GM12891 (cell line): ENCODE data around the gene FAM163B.

ENCODE experiments used
- POLR2A ChIP-seq: IDR thresholded peaks from 2 replicates; pipeline ENCODE4 v1.6.1; 2011; ENCODE audit warnings: low read depth, low read length, control low read depth
- SPI1 ChIP-seq: IDR thresholded peaks from 2 replicates; pipeline ENCODE4 v1.6.1; 2011; ENCODE audit warnings: low read depth, low read length, control low read depth
- TAF1 ChIP-seq: IDR thresholded peaks from 2 replicates; pipeline ENCODE4 v1.6.1; 2011; ENCODE audit warnings: low read depth, low read length, control low read depth

DNA sequence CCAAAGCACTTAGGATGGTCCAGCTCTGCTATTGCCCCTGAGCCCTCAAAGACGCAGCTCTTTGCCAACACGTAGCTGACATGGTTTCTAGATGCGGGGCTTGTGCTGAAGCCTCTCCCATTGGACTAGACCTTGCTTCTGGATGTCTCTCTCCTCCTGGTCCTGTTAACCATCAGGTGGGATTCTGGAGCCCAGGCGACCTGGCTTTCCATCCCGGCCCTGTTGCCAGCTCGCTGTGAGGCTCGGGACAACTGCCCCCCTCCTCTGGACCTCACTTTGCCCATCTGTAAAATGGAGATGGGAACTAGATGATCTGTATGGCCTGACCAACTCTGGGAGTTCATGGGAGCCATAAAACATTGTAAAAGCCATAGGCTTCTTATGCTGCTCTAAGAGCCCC, 31.0 kb upstream of the FAM163B start:
- no peak for TF ChIP-seq TAF1
- no peak for TF ChIP-seq POLR2A
- TF ChIP-seq SPI1, result no peak
